HCT116 (cell line): ENCODE measurements around the gene SLAMF1. TPM values are rescaled to one million over a fixed set of nuclear protein-coding genes. Genes with fewer than 3 reads are reported as not detected.

Experiments used
- ATAC-seq: fragments of 200-7000 bp; cut with Tn5 transposase; 2 replicates; pipeline ENCODE4 v1.9.1; 2020; ENCODE audit warnings: mild to moderate bottlenecking, moderate library complexity
- BruUV-seq: library from RNA; stranded (reverse); fragments of 400-500 nt; replicated peaks from 2 replicates; lab custom pipeline; 2021; lab: Mats Ljungman, UMichigan
- CTCF ChIA-PET: fragments of 300-600 bp; sonication (Branson Sonifier 250); formaldehyde crosslinking; loops from one replicate; lab custom pipeline; 2021; ENCODE audit warnings: antibody characterized with exemption; lab: Charles Lee
- POLR2A ChIA-PET: fragments of 300-600, 350-600 bp; sonication (Branson Sonifier 250); formaldehyde crosslinking; loops from one replicate; lab custom pipeline; 2021; ENCODE audit warnings: antibody characterized with exemption; lab: Charles Lee
- RAD21 ChIA-PET, 2 experiments: fragments of 300-600 bp; sonication (Branson Sonifier 250); formaldehyde crosslinking; loops; one replicate each; lab custom pipeline; 2023; ENCODE audit warnings: low total read pairs in 2 of 2; ENCODE audit not compliant: uncharacterized antibody in 2 of 2, unreplicated experiment in 2 of 2, low non-redundant PET in 1 of 2; lab: Charles Lee
- DNase-seq: peaks from one replicate; pipeline ENCODE4 v3.0.0-alpha.2; 2010; ENCODE audit warnings: low read depth, low spot score
- H2AFZ ChIP-seq: fragments of 200-600 bp; shearing (Covaris generic), sonication (generic); 2 replicates; pipeline ENCODE4 v1.6.1; 2017; ENCODE audit warnings: low read depth, mixed run types, mixed read lengths, antibody characterized with exemption, low read length; ENCODE audit not compliant: poor library complexity, severe bottlenecking
- H3K27ac ChIP-seq: 2 replicates; pipeline ENCODE4 v1.5.1; 2012; ENCODE audit warnings: low read depth, low read length
- H3K27me3 ChIP-seq: fragments of 200-600 bp; sonication (generic); 2 replicates; pipeline ENCODE4 v1.6.1; 2016; ENCODE audit warnings: mixed run types, low read length, mixed read lengths; ENCODE audit not compliant: insufficient read depth
- H3K36me3 ChIP-seq, 2 experiments: fragments of 200-500 bp in 1 of 2; fragments of 200-600 bp in 1 of 2; sonication (Bioruptor generic) in 1 of 2; sonication (generic) in 1 of 2; 2 replicates each; pipeline versions ENCODE4 v1.5.1 to v1.6.1; 2014 to 2016; ENCODE audit warnings: low read length in 2 of 2, inconsistent platforms in 1 of 2, mixed read lengths in 1 of 2, mixed run types in 1 of 2; ENCODE audit not compliant: insufficient read depth in 2 of 2, control insufficient read depth in 1 of 2
- H3K4me1 ChIP-seq, 2 experiments: fragments of 200-600 bp in 1 of 2; sonication (generic) in 1 of 2; 2 replicates each; pipeline versions ENCODE4 v1.5.1 to v1.6.1; 2012 to 2017; ENCODE audit warnings: low read length in 2 of 2, inconsistent platforms in 1 of 2, mild to moderate bottlenecking in 1 of 2, mixed read lengths in 1 of 2, mixed run types in 1 of 2, moderate library complexity in 1 of 2; ENCODE audit not compliant: insufficient read depth in 2 of 2, control insufficient read depth in 1 of 2
- H3K4me2 ChIP-seq: fragments of 200-600 bp; sonication (generic); 2 replicates; pipeline ENCODE4 v1.6.1; 2017; ENCODE audit warnings: mixed run types, low read length, mixed read lengths
- H3K4me3 ChIP-seq, 2 experiments: fragments of 200-600 bp in 1 of 2; sonication (generic) in 1 of 2; replicated peaks in 1 of 2; 2 replicates each; pipeline ENCODE4 v1.5.1; 2011 to 2016; ENCODE audit warnings: low read length in 2 of 2, control low read depth in 1 of 2, low read depth in 1 of 2, mild to moderate bottlenecking in 1 of 2, mixed read lengths in 1 of 2, mixed run types in 1 of 2
- H3K79me2 ChIP-seq: fragments of 200-600 bp; sonication (generic); 2 replicates; pipeline ENCODE4 v1.6.1; 2017; ENCODE audit warnings: mild to moderate bottlenecking, mixed run types, low read length, moderate library complexity, mixed read lengths; ENCODE audit not compliant: insufficient read depth
- H3K9ac ChIP-seq: fragments of 200-600 bp; sonication (generic); 2 replicates; pipeline ENCODE4 v1.6.1; 2016; ENCODE audit warnings: low read length, mixed read lengths
- H3K9me2 ChIP-seq: fragments of 200-600 bp; sonication (generic), shearing (Covaris generic); 2 replicates; pipeline ENCODE4 v1.6.1; 2017; ENCODE audit warnings: mixed run types, mild to moderate bottlenecking, moderate library complexity; ENCODE audit not compliant: insufficient read depth
- H3K9me3 ChIP-seq, 2 experiments: fragments of 200-500 bp in 1 of 2; fragments of 200-600 bp in 1 of 2; sonication (Bioruptor generic) in 1 of 2; sonication (generic) in 1 of 2; 2 replicates each; pipeline ENCODE4 v1.6.1; 2014 to 2017; ENCODE audit warnings: low read length in 2 of 2, mixed read lengths in 2 of 2, inconsistent platforms in 1 of 2, low read depth in 1 of 2, mild to moderate bottlenecking in 1 of 2, mixed run types in 1 of 2, moderate library complexity in 1 of 2; ENCODE audit not compliant: control insufficient read depth in 1 of 2, insufficient read depth in 1 of 2
- H4K20me1 ChIP-seq: fragments of 200-600 bp; sonication (generic), shearing (Covaris generic); 2 replicates; pipeline ENCODE4 v1.6.1; 2017; ENCODE audit warnings: mixed run types, mild to moderate bottlenecking, moderate library complexity; ENCODE audit not compliant: insufficient read depth
- ATF3 ChIP-seq: IDR thresholded peaks from 2 replicates; pipeline ENCODE4 v1.6.1; 2012
- CBX3 ChIP-seq: IDR thresholded peaks from 2 replicates; pipeline ENCODE4 v1.6.1; 2012; ENCODE audit warnings: low read depth
- CEBPB ChIP-seq: IDR thresholded peaks from 2 replicates; pipeline ENCODE4 v1.6.1; 2012; ENCODE audit warnings: low read depth
- EGR1 ChIP-seq: IDR thresholded peaks from 2 replicates; pipeline ENCODE4 v1.6.1; 2012; ENCODE audit warnings: low read depth
- ELF1 ChIP-seq: IDR thresholded peaks from 2 replicates; pipeline ENCODE4 v1.6.1; 2012; ENCODE audit warnings: low read depth, borderline replicate concordance
- EZH2phosphoT487 ChIP-seq: fragments of 200-600 bp; IDR thresholded peaks from 2 replicates; pipeline ENCODE4 v1.6.1; 2018; ENCODE audit warnings: antibody characterized with exemption, borderline replicate concordance
- FOSL1 ChIP-seq: IDR thresholded peaks from 2 replicates; pipeline ENCODE4 v1.6.1; 2012; ENCODE audit warnings: low read depth
- JUND ChIP-seq: IDR thresholded peaks from 2 replicates; pipeline ENCODE4 v1.6.1; 2012
- POLR2A ChIP-seq: IDR thresholded peaks from 2 replicates; pipeline ENCODE4 v1.7.0; 2011; ENCODE audit warnings: borderline replicate concordance; ENCODE audit not compliant: insufficient read depth, insufficient read length; ENCODE audit errors: extremely low read depth
- REST ChIP-seq: IDR thresholded peaks from 2 replicates; pipeline ENCODE4 v1.6.1; 2012; ENCODE audit warnings: low read depth
- SIN3A ChIP-seq: IDR thresholded peaks from 2 replicates; pipeline ENCODE4 v1.6.1; 2012; ENCODE audit warnings: low read depth
- SP1 ChIP-seq: IDR thresholded peaks from 2 replicates; pipeline ENCODE4 v1.6.1; 2012; ENCODE audit warnings: low read depth
- SRF ChIP-seq: IDR thresholded peaks from 2 replicates; pipeline ENCODE4 v1.6.1; 2012; ENCODE audit warnings: low read depth
- TCF7L2 ChIP-seq: IDR thresholded peaks from 2 replicates; pipeline ENCODE4 v1.7.0; 2011; ENCODE audit warnings: borderline replicate concordance, inconsistent platforms; ENCODE audit not compliant: insufficient read depth, insufficient read length; ENCODE audit errors: extremely low read depth
- YY1 ChIP-seq: IDR thresholded peaks from 2 replicates; pipeline ENCODE4 v1.6.1; 2011; ENCODE audit warnings: low read length, low read depth, moderate library complexity, mild to moderate bottlenecking; ENCODE audit not compliant: insufficient replicate concordance; ENCODE audit errors: extremely low read depth
- ZFX ChIP-seq: fragments of 450-650 bp; IDR thresholded peaks from 2 replicates; pipeline ENCODE4 v1.6.1; 2017
- ZNF274 ChIP-seq: fragments of 200-500 bp; sonication (Bioruptor generic); IDR thresholded peaks from 2 replicates; pipeline ENCODE4 v1.6.1; 2014; ENCODE audit warnings: mild to moderate bottlenecking, low read depth, low read length, inconsistent platforms
- intact Hi-C: fragments of 100-400 bp; cut with micrococcal nuclease; formaldehyde crosslinking; loops from 2 replicates; pipeline ENCODE4 v1.10.0; 2022
- total RNA-seq: library from RNA; stranded (reverse); gene quantifications from one replicate; pipeline ENCODE4 v1.2.1, GENCODE V29; 2021; ENCODE audit not compliant: unreplicated experiment
- TF ChIP-seq, protein P1 (sequence below), 3 experiments: fragments of 200-600 bp in 1 of 3; sonication (generic) in 1 of 3; IDR thresholded peaks in 2 of 3; conservative IDR thresholded peaks in 1 of 3; 2 replicates each; pipeline ENCODE4 v1.5.1; 2012 to 2017; ENCODE audit warnings: low read depth in 2 of 3, low read length in 2 of 3, antibody characterized with exemption in 1 of 3, borderline replicate concordance in 1 of 3, control low read depth in 1 of 3, mild to moderate bottlenecking in 1 of 3, mixed read lengths in 1 of 3, mixed run types in 1 of 3, moderate library complexity in 1 of 3; ENCODE audit not compliant: insufficient read depth in 1 of 3

The SLAMF1 gene
- total RNA-seq, 1 experiment from 2014 or later: 0.30 TPM

- TF ChIP-seq, protein P1, sequence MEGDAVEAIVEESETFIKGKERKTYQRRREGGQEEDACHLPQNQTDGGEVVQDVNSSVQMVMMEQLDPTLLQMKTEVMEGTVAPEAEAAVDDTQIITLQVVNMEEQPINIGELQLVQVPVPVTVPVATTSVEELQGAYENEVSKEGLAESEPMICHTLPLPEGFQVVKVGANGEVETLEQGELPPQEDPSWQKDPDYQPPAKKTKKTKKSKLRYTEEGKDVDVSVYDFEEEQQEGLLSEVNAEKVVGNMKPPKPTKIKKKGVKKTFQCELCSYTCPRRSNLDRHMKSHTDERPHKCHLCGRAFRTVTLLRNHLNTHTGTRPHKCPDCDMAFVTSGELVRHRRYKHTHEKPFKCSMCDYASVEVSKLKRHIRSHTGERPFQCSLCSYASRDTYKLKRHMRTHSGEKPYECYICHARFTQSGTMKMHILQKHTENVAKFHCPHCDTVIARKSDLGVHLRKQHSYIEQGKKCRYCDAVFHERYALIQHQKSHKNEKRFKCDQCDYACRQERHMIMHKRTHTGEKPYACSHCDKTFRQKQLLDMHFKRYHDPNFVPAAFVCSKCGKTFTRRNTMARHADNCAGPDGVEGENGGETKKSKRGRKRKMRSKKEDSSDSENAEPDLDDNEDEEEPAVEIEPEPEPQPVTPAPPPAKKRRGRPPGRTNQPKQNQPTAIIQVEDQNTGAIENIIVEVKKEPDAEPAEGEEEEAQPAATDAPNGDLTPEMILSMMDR (IDR thresholded peaks at IDR 0.05 in 2 of 3, conservative IDR thresholded peaks at IDR 0.05 in 1 of 3; ENCODE audit: borderline replicate concordance in 1 of 3, insufficient read depth in 1 of 3, low read depth in 2 of 3, low read length in 2 of 3): no peak
- TF ChIP-seq EGR1: no peak
These were observed 22.4 kb upstream of the SLAMF1 start (continued) for GRCh38 chr1:160669276-160669675.

DNA sequence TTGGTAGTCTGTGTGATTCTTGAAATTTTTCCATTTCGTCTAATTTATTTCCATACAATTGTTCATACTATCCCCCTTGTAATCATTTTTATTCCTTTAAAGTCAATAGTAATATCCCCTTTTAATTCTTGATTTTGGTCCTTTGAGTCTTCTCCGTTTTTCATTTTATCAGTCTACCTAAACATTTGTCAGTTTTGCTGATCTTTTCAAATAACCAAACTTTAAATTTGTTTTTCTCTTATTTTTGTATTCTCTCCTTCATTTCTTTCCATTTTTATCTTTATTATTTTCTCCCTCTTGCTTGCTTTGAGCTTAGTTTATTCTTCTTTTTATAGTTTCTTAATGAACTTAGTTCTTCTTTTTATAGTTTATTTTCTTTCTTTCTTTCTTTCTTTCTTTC lies 21.1 kb upstream of the SLAMF1 start:
- no peaks in the 10 kb centered on the region for H3K79me2 ChIP-seq
- no peaks in the 10 kb centered on the region for H3K27me3 ChIP-seq
- TF ChIP-seq FOSL1 (no peak), ELF1 (no peak), ZFX (no peak), ATF3 (no peak), POLR2A (no peak), ZNF274 (no peak), CBX3 (no peak), EZH2phosphoT487 (no peak), CEBPB (no peak), TCF7L2 (no peak), SIN3A (no peak), YY1 (no peak), REST (no peak), SRF (no peak), JUND (no peak), SP1 (no peak)
- no peak for DNase-seq
- no peaks in the 10 kb centered on the region for H3K9me2 ChIP-seq
- ChIA-PET RAD21 (no interaction called here), CTCF (no interaction called here), POLR2A (no interaction called here)
- H4K20me1 ChIP-seq: no peaks in the 10 kb centered on the region
- H2AFZ ChIP-seq: no peak overlapping the region
- H3K4me3 ChIP-seq: no peak overlapping the region
- H3K27ac ChIP-seq: no peak overlapping the region
- H3K4me2 ChIP-seq: no peak overlapping the region
- no TSS peak for BruUV-seq
- no peaks in the 10 kb centered on the region; a peak in 1 of 4 replicates for H3K9me3 ChIP-seq
- H3K4me1 ChIP-seq: no peaks in the 10 kb centered on the region
- no peak overlapping the region for H3K9ac ChIP-seq
- no peak for ATAC-seq
- intact Hi-C loops: no loop called here
- no peaks in the 10 kb centered on the region for H3K36me3 ChIP-seq
